Right lobe of liver (tissue), 6 donors: ENCODE measurements around the gene GPC6. TPM values are rescaled to one million over a fixed set of nuclear protein-coding genes. Genes with fewer than 3 reads are reported as not detected.

ENCODE experiments used
- ATAC-seq, 4 donors: fragments of 200-7000 bp; cut with Tn5 transposase; one replicate each; pipeline ENCODE4 v1.9.1; 2020; ENCODE audit warnings: mild to moderate bottlenecking in 4 of 4, moderate library complexity in 4 of 4
- DNase-seq, 3 donors: peaks; one replicate each; pipeline ENCODE4 v3.0.0-alpha.2; 2020
- H3K27ac ChIP-seq, 3 donors: fragments of 200-600 bp; one replicate each; pipeline ENCODE4 v1.8.0; 2022
- H3K27me3 ChIP-seq, 2 donors: fragments of 200-600 bp; one replicate each; pipeline ENCODE4 v1.8.0; 2022
- H3K36me3 ChIP-seq, 4 donors: fragments of 200-600 bp; sonication (generic) in 1 of 4; one replicate each; pipeline versions ENCODE4 v1.5.1 to v1.8.0; 2017 to 2022; ENCODE audit warnings: control low read depth in 1 of 4
- H3K4me1 ChIP-seq, 4 donors: fragments of 200-600 bp; sonication (generic) in 1 of 4; one replicate each; pipeline versions ENCODE4 v1.5.1 to v1.8.0; 2017 to 2022; ENCODE audit warnings: control low read depth in 1 of 4
- H3K4me3 ChIP-seq, 3 donors: fragments of 200-600 bp; one replicate each; pipeline ENCODE4 v1.8.0; 2022
- H3K9me3 ChIP-seq, 4 donors: fragments of 200-600 bp; sonication (generic) in 1 of 4; one replicate each; pipeline versions ENCODE4 v1.5.1 to v1.8.0; 2017 to 2022; ENCODE audit warnings: control low read depth in 1 of 4
- POLR2A ChIP-seq: fragments of 450-650 bp; IDR thresholded peaks from one replicate; pipeline ENCODE4 v1.6.1; 2017; ENCODE audit warnings: antibody characterized with exemption, mild to moderate bottlenecking
- WGBS: methylation state at CpG from one replicate; pipeline ENCODE4 v1.1.6; 2018; ENCODE audit warnings: low coverage, low lambda C conversion rate; ENCODE audit not compliant: insufficient coverage; ENCODE audit errors: missing lambda C conversion rate; 5-methylcytosine and 5-hydroxymethylcytosine counted together
- intact Hi-C, 2 donors: fragments of 100-400 bp; cut with DNase I; formaldehyde crosslinking; loops; one replicate each; pipeline versions ENCODE4 v1.11.2 to v1.14.1; 2022
- total RNA-seq, 6 experiments: library from RNA; depleted of rRNA in 2 of 6; stranded (reverse); fragments of >200 nt in 2 of 6; fragmentation: NEBNext Ultra II Directional in 3 of 6; extraction: Animal tissue kit (Norgen Biotek cat#: 25700) in 3 of 6; gene quantifications; one replicate each; pipeline versions ENCODE4 v1.1.0 to v1.2.4, GENCODE V29; 2016 to 2023
- TF ChIP-seq, protein P1 (sequence below), 4 donors: fragments of 200-600 bp in 3 of 4; fragments of 450-650 bp in 1 of 4; IDR thresholded peaks; one replicate each; pipeline versions ENCODE4 v1.5.1 to v1.8.0; 2016 to 2022; ENCODE audit warnings: antibody characterized with exemption in 4 of 4, mild to moderate bottlenecking in 2 of 4
- donor health status: DM: no; HTN: yes; CAD: no.
- donor health status: DM: no; HTN: no; CAD: no.
- donor health status: DM: no; HTN: no; CAD: no.
- donor health status: DM: no; HTN: yes; CAD: no.
- donor health status: DM: no; HTN: yes; CAD: no.

GPC6 gene
- total RNA-seq, 6 experiments from 2014 or later, result 18.6 to 30.1 (median 20.2) TPM

- ATAC-seq (no peak), DNase-seq (no peak)
- Histone ChIP-seq H3K4me3 (no peak overlapping the region), H3K9me3 (no peaks in the 10 kb centered on the region), H3K27ac (no peak overlapping the region), H3K36me3 (no peaks in the 10 kb centered on the region), H3K4me1 (no peaks in the 10 kb centered on the region), H3K27me3 (no peaks in the 10 kb centered on the region)
- intact Hi-C loops, result no loop called here
- 68% methylated on average over 3 of the region's 3 CpGs for WGBS
- TF ChIP-seq, protein P1, sequence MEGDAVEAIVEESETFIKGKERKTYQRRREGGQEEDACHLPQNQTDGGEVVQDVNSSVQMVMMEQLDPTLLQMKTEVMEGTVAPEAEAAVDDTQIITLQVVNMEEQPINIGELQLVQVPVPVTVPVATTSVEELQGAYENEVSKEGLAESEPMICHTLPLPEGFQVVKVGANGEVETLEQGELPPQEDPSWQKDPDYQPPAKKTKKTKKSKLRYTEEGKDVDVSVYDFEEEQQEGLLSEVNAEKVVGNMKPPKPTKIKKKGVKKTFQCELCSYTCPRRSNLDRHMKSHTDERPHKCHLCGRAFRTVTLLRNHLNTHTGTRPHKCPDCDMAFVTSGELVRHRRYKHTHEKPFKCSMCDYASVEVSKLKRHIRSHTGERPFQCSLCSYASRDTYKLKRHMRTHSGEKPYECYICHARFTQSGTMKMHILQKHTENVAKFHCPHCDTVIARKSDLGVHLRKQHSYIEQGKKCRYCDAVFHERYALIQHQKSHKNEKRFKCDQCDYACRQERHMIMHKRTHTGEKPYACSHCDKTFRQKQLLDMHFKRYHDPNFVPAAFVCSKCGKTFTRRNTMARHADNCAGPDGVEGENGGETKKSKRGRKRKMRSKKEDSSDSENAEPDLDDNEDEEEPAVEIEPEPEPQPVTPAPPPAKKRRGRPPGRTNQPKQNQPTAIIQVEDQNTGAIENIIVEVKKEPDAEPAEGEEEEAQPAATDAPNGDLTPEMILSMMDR (IDR thresholded peaks at IDR 0.05), result no peak
- no peak for TF ChIP-seq POLR2A
Observed at GRCh38 chr13:94412870-94413597, 1186.4 kb downstream of the GPC6 start.

DNA sequence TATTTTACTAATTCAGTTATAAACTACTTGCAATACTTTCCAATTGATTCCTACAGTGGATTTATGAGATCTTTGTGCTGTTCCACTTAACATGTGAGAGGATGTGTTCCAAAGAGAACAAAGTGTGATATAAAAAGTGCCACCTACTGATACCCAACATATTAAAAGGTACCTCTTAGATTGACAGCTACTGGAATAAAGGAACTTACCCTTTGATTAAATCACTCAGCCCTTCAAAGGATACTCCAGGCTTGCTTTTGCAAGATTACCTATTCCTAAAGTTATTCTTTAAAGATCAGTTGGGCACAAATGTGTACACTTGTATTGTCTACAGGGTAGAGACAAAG lies 1187.0 kb downstream of the GPC6 start:
- DNase-seq, result no peak
- intact Hi-C loops, result no loop called here
- TF ChIP-seq, protein P1 (IDR thresholded peaks at IDR 0.05), result no peak
- TF ChIP-seq POLR2A, result no peak
- Histone ChIP-seq H3K4me1 (no peaks in the 10 kb centered on the region), H3K27ac (no peak overlapping the region), H3K9me3 (no peaks in the 10 kb centered on the region), H3K4me3 (no peak overlapping the region), H3K27me3 (no peaks in the 10 kb centered on the region), H3K36me3 (no peaks in the 10 kb centered on the region)
- ATAC-seq, result no peak

DNA sequence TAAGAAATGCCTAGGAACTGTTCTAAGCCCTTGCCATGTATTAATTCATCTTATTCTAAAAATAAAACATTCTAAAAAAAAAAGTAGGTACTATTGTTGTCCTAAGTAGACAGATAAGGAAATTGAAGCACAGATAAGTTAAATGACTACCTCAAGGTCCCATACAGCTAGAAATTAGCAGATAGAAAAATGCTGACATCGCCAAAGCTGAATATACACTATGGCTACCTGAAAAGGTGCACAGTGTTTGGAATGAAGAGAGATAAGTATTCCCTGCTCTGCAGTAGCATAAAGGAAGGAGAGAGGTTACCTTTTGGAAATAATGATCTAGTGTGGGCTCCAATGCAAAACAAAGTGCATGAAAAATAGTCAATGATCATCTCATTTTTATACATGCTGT lies 1187.5 kb downstream of the GPC6 start:
- intact Hi-C loops, result no loop called here
- WGBS, result 100% methylated on average over 1 of the region's 1 CpG
- H3K27ac ChIP-seq, result no peak overlapping the region

GRCh38 chr13:94414708-94415107 lies 1188.1 kb downstream of the GPC6 start:
- H3K4me3 ChIP-seq, result no peak overlapping the region
- H3K27me3 ChIP-seq, result no peaks in the 10 kb centered on the region
- ATAC-seq (no peak), DNase-seq (no peak)
- H3K9me3 ChIP-seq, result no peaks in the 10 kb centered on the region
- H3K4me1 ChIP-seq, result no peaks in the 10 kb centered on the region
- H3K27ac ChIP-seq, result no peak overlapping the region
- intact Hi-C loops, result no loop called here
- WGBS, result 45% methylated on average over 4 of the region's 4 CpGs
- no peaks in the 10 kb centered on the region for H3K36me3 ChIP-seq
- TF ChIP-seq, protein P1 (IDR thresholded peaks at IDR 0.05), result no peak
- TF ChIP-seq POLR2A, result no peak

More for the DNA sequence above, 1187.5 kb downstream of the GPC6 start:
- no peaks in the 10 kb centered on the region for H3K27me3 ChIP-seq
- H3K4me3 ChIP-seq, result no peak overlapping the region
- no peaks in the 10 kb centered on the region for H3K4me1 ChIP-seq
- H3K9me3 ChIP-seq, result no peaks in the 10 kb centered on the region
- TF ChIP-seq POLR2A, result no peak
- TF ChIP-seq, protein P1 (IDR thresholded peaks at IDR 0.05), result no peak
- ATAC-seq, result no peak
- H3K36me3 ChIP-seq, result no peaks in the 10 kb centered on the region
- no peak for DNase-seq
